GM12878 (cell line): ENCODE measurements around the gene HEATR9.

Experiments used
- CTCF ChIP-seq, 3 experiments: IDR thresholded peaks in 2 of 3; conservative IDR thresholded peaks in 1 of 3; 2 replicates each; pipeline ENCODE4 v1.5.1; 2011; ENCODE audit warnings: low read depth in 3 of 3, low read length in 3 of 3, mild to moderate bottlenecking in 3 of 3, control low read depth in 2 of 3, moderate library complexity in 2 of 3, inconsistent platforms in 1 of 3, mixed read lengths in 1 of 3; ENCODE audit not compliant: control insufficient read depth in 2 of 3, insufficient read depth in 1 of 3; ENCODE audit errors: extremely low read depth in 1 of 3
- ELK1 ChIP-seq: IDR thresholded peaks from 2 replicates; pipeline ENCODE4 v1.6.1; 2012; ENCODE audit warnings: low read depth, low read length, improper control_type of control experiment
- EP300 ChIP-seq, 2 experiments: fragments of 150-350 bp in 1 of 2; IDR thresholded peaks; 2 replicates each; pipeline ENCODE4 v1.6.1; 2011 to 2012; ENCODE audit warnings: low read depth in 2 of 2, low read length in 2 of 2, borderline replicate concordance in 1 of 2, improper control_type of control experiment in 1 of 2, inconsistent platforms in 1 of 2; ENCODE audit not compliant: control insufficient read depth in 1 of 2
- HDGF ChIP-seq: fragments of 450-650 bp; IDR thresholded peaks from 2 replicates; pipeline ENCODE4 v1.6.1; 2016; ENCODE audit warnings: antibody characterized with exemption
- MAX ChIP-seq: IDR thresholded peaks from 2 replicates; pipeline ENCODE4 v1.6.1; 2012; ENCODE audit warnings: low read depth, low read length, improper control_type of control experiment
- POLR2A ChIP-seq: IDR thresholded peaks from 2 replicates; pipeline ENCODE4 v1.6.1; 2011; ENCODE audit warnings: low read depth, mild to moderate bottlenecking, low read length
- POLR2AphosphoS5 ChIP-seq: IDR thresholded peaks from 2 replicates; pipeline ENCODE4 v1.6.1; 2011; ENCODE audit warnings: mild to moderate bottlenecking, low read length, inconsistent platforms
- SIN3A ChIP-seq: IDR thresholded peaks from 2 replicates; pipeline ENCODE4 v1.6.1; 2012; ENCODE audit warnings: low read depth, low read length, improper control_type of control experiment
- SPI1 ChIP-seq: IDR thresholded peaks from 2 replicates; pipeline ENCODE4 v1.6.1; 2011; ENCODE audit warnings: low read depth, mild to moderate bottlenecking, low read length, moderate library complexity, borderline replicate concordance; ENCODE audit not compliant: insufficient read depth
- TAF1 ChIP-seq: IDR thresholded peaks from 2 replicates; pipeline ENCODE4 v1.6.1; 2011; ENCODE audit warnings: mild to moderate bottlenecking, low read depth, low read length, borderline replicate concordance
- TCF12 ChIP-seq: IDR thresholded peaks from 2 replicates; pipeline ENCODE4 v1.6.1; 2011; ENCODE audit warnings: low read depth, mild to moderate bottlenecking, low read length
- TCF7 ChIP-seq: IDR thresholded peaks from 2 replicates; pipeline ENCODE4 v1.6.1; 2014; ENCODE audit warnings: antibody characterized with exemption, borderline replicate concordance

DNA sequence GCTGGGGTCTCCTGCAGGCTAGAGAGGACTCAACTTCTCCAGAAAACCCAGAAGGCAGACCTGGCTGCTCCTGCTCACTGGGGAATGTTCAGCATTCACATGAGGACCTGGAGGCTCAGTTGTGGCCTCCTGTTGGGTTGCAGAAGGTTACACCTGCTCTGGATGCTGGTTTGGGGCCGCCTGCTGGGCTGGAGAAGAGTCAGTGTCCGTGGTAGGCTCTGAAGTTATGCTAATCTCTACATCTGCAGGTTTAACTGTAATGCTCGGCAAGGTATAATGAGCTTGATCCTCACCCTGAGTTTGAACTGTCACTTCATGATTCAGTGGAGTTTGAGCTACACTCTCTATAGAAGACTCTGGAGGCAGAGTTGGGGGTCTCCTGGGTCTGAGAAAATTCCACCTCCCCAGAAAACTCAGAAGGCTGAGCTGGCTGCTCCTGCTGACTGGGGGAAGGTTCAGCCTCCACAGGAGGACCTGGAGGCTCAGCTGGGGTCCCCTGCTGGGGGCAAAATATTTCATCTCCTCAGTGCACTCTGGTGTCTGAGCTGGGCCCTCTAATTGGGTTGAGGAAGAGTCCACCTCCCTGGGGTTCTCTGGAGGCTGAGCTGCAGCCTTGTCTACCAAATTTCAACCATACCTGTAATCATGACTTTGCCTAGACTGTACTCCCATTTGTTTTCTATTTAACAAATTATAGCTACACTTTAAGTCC, 38.4 kb upstream of the HEATR9 start:
- TF ChIP-seq POLR2AphosphoS5 (no peak), CTCF (IDR thresholded peaks at IDR 0.05 in 2 of 3, conservative IDR thresholded peaks at IDR 0.05 in 1 of 3; ENCODE audit: control insufficient read depth in 2 of 3, extremely low read depth in 1 of 3, insufficient read depth in 1 of 3, low read depth in 3 of 3, low read length in 3 of 3) (no peak), MAX (no peak), SIN3A (no peak), POLR2A (no peak), HDGF (no peak), TCF7 (no peak), SPI1 (no peak), TCF12 (no peak), ELK1 (no peak), TAF1 (no peak), EP300 (IDR thresholded peaks at IDR 0.05; ENCODE audit: borderline replicate concordance in 1 of 2, control insufficient read depth in 1 of 2, low read depth in 2 of 2, low read length in 2 of 2) (no peak)
